H54 (cell line): ENCODE measurements around the gene SS18L1.

Experiments used
- DNase-seq: peaks from one replicate; pipeline ENCODE4 v3.0.0; 2011; ENCODE audit warnings: low spot score, mixed read lengths; ENCODE audit not compliant: insufficient read length
- FAIRE-seq: peaks from 3 replicates; lab custom pipeline; 2011; peaks lifted over from hg19 to GRCh38; lab: Jason Lieb, UNC
- POLR2A ChIP-seq: IDR thresholded peaks from 2 replicates; pipeline ENCODE4 v1.6.1; 2011; ENCODE audit warnings: low read depth, mild to moderate bottlenecking, low read length

The SS18L1 gene

DNA sequence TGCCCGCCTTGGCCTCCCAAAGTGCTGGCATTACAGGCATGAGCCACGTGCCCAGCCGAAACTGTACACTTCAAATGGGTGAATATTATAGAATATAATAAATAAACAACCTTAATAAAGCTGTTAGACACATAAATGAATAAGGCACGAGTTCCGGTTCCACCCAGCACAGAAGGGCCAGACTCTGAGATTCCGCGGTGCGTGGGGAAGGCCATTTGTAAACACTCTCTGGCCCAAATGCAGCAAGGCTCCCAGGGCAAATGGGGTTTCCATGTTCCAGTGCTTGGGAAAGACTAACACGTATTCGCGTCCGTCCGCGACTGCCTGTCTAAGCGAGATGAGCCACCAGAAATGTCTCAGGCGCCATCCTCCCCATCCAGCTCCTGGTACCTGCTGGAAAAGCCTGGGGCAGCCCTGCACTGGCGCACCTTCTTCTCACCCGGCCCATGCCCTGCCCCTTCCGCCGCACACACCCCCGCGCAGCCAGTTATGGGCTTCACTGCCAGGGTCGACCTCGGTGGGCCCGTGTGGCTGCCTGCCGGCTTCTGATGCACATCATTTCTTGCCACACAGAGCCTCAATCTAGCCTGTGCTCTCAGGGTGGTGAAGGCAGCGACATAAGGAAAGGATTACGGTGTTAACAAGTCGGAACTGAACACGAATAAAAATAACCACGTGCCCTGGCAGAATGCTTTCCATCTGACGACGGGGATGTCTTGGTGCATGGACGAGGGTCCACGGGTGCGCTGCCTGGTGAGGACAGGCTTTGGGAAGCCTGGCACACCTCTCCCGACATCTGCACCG lies 26.8 kb upstream of the SS18L1 start:
- DNase-seq (no peak), FAIRE-seq (no peak)
- TF ChIP-seq POLR2A = no peak

DNA sequence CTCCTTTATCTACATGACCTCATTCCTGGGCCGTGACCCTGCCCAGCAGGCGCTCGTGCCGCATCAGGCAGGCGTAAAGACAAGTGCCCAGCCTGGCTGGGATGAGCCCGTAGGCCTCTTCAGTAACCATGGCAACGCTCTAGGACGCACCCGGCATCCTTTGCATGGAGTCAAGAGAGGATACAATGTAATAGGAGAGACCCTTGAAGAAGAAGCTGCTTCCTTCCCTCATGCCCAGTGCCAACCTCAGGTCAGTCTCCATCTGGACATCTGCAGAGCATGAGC lies 26.3 kb upstream of the SS18L1 start:
- DNase-seq (no peak), FAIRE-seq (no peak)
- TF ChIP-seq POLR2A = no peak

DNA sequence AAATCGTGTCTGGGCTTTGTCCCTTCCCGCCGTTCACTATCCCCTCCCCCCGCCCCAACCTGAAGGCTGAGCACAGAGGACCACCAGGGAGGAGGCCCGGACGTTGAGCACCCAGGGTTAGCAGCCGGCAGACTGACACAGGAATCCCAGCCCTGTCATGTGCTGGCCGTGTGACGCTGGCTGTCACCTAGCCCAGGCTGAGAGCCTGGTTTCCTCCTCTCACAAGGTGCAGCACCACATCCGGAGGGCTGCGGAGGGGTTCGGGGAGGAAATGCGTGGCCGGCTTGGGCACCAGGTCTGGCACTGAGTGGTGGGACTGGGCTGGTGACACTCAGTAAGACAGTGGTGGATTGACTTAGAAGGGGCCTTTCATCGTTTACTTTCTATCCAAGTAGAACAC lies 25.9 kb upstream of the SS18L1 start:
- no peak for DNase-seq
- TF ChIP-seq POLR2A = no peak
- FAIRE-seq = no peak

DNA sequence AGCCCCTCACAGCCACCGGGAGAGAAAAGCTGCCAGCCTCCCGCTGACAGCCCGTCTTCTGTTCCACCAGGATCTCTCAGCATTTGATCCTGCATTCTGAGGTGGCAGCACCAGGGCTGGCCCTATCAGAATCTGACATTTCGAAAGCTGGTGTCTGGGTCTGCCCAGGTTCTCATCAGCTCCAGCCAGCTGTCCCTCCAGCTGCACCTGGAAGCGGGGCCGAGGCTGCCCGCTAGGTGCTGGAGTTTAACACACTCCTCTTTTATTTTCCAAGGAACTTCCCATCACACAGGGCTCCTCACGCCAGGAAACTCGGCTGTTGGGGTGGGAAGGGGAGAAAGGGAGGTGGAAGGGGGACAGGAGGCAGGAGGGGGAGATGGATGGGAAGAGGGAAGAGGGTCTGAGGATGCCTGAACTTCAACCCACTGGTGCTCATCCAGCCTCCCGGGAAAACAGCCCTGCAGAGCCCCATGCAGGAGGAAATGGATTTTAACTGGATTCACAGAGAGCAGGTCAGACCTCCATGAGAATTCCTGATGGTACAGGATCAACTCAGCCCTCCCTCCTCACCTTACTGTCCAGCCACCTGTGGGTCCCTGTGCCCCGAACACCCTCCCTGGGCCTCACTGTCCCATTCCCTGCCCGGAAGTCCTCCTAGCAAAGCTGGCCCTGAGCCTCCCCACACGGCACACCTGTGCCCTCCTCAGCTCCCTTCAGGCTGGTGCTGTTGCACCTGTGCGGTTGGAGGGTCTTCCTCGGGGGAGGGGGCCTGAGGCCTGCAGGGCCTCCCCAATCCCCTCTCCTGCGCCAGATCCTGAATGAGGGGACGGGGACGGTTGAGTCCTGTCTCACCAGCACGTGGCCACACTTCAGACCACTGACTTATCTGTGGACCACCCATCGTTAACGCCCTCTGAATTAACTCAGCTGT lies 25.2 kb upstream of the SS18L1 start:
- TF ChIP-seq POLR2A = no peak
- DNase-seq (no peak), FAIRE-seq (no peak)

DNA sequence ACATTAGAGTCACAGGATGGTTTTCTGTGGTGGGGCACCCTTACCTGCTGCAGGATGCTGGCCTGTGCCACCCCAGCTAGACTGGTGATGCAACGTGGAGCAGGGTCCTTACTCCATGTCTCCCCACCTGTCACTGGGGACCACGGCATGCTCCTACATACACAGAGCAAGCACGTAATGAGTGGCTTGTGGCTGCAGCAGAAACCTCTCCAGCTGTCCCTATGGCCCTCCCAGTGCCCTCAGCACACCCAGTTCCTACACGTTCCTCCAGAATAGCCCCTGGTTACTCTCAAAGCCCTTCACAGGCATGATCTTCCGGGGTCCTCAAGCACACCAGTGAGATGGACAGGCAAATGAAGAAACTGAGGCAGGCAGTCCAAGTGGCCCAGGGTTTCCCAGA lies 24.5 kb upstream of the SS18L1 start:
- no peak for TF ChIP-seq POLR2A
- FAIRE-seq (no peak), DNase-seq (no peak)

DNA sequence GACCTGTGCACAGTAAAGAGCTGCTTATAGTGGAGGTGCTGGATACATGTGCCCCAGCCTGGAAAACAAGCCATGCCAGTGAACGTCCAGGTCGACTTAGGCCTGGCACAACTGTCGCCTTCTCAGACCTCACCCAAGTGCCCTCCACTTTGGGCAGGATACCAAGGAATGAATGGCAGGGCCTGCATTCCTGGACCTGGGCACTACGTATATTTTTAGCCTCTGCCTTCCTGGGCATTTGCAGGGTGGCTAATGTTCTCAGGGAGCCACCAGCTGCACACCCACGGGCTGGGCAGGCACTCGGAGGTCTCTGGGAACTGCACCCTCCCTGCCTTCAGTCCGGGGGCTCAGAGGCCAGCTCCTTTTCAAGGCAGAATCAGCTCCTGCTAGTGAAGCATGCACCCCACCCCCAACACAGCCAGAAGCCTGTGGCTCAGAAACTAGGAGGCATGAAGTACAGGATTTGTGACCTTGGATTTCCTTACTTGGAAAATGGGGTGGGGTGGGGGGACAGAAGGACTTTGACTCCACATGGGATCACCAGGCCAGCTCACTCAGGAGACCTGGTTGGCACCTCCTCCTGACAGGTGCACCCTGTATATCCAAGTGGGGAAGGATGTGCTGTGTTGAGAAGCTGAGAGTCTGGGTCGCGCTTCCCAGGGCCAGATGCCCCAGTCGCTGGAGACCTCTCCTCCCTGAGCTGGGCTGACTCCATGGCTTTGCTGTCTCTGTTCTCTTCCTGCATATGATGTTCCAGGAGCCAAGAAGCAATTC lies 23.8 kb upstream of the SS18L1 start:
- DNase-seq (no peak), FAIRE-seq (no peak)
- TF ChIP-seq POLR2A = no peak

GRCh38 chr20:62120365-62120762 lies 23.2 kb upstream of the SS18L1 start:
- TF ChIP-seq POLR2A = no peak
- no peak for FAIRE-seq

GRCh38 chr20:62120990-62121775 lies 22.4 kb upstream of the SS18L1 start:
- DNase-seq = peak; percentile 30
- TF ChIP-seq POLR2A = no peak
- FAIRE-seq = no peak

More at GRCh38 chr20:62120365-62120762, 23.2 kb upstream of the SS18L1 start:
- no peak for DNase-seq

GRCh38 chr20:62121776-62122653 lies 21.6 kb upstream of the SS18L1 start, which contains the start of gene LSM14B:
Gene LSM14B (plus strand): TSS chr20:62122475. CDS start chr20:62122667, 192 bp downstream.
- peak; percentile 56; the same call in 1 of the 2 replicates for TF ChIP-seq POLR2A
- FAIRE-seq = no peak

DNA sequence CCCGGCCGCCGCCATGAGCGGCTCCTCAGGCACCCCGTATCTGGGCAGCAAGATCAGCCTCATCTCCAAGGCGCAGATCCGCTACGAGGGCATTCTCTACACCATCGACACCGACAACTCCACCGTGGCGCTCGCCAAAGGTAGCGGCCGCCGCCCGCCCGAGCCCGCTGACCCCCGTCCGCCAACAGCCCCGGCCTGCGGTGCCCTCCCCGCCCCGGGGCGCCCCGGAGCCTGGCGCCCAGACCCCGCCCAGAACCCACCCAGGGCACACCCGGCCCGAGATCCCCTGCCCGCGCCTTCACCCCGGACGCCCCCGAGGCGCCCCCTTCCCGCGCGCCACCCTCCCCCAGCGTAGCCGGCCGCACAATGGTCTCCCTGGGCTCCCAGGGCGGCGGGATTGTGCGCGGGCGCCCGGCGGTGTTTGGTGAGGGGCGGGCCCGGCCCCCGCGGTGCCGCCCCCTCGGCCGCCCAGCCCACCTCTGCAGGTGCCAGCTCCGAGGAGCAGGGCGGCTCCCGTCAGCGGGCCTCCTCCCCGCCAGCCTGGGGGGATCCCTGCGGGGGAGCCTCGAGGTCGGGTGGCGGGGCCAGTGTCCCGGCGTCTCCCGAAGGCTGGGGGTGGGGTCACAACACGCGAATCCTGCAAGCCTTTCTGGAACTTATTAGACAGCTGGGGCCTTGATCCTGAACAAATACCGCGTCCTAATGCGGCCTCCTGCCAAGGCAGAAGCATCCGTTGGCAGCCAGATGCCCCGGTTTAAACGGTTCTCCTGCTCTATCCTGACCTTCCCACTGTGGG lies 20.7 kb upstream of the SS18L1 start:
- FAIRE-seq = no peak
- no peak for TF ChIP-seq POLR2A
- no peak for DNase-seq

More at GRCh38 chr20:62121776-62122653, 21.6 kb upstream of the SS18L1 start, which contains the start of gene LSM14B:
- peak; percentile 93 for DNase-seq

GRCh38 chr20:62123450-62124118 lies 20.0 kb upstream of the SS18L1 start:
- no peak for TF ChIP-seq POLR2A
- DNase-seq (no peak), FAIRE-seq (no peak)

- DNase-seq (no peak), FAIRE-seq (no peak)
- no peak for TF ChIP-seq POLR2A
Observed at GRCh38 chr20:62126141-62126540, 17.4 kb upstream of the SS18L1 start.
